Common myeloid progenitor, CD34-positive (primary cell): ENCODE data around the gene GALNT6.
A peak's percentile ranks its signal among the peaks of the same experiment; 100 is the strongest.

Experiments used
- CTCF ChIA-PET: fragments of 350-600 bp; sonication (Branson Sonifier 250); formaldehyde crosslinking; loops from one replicate; lab custom pipeline; 2021; ENCODE audit warnings: antibody characterized with exemption; lab: Charles Lee
- POLR2A ChIA-PET: fragments of 350-600 bp; sonication (Branson Sonifier 250); formaldehyde crosslinking; loops from one replicate; lab custom pipeline; 2021; ENCODE audit warnings: antibody characterized with exemption; lab: Charles Lee
- DNase-seq, 3 donors: peaks; one replicate each; pipeline versions ENCODE4 v3.0.0 to v3.0.0-alpha.2; 2013
- H3K27ac ChIP-seq, 2 experiments: 1 replicate in 1 of 2; 2 replicates in 1 of 2; pipeline ENCODE4 v1.7.0; 2013; ENCODE audit warnings: inconsistent platforms in 2 of 2, low read length in 2 of 2, mild to moderate bottlenecking in 2 of 2, low read depth in 1 of 2, moderate library complexity in 1 of 2; ENCODE audit not compliant: severe bottlenecking in 2 of 2, insufficient read depth in 1 of 2, poor library complexity in 1 of 2
- H3K27me3 ChIP-seq, 5 experiments: replicated peaks in 2 of 5; 1 replicate in 3 of 5; 2 replicates in 2 of 5; pipeline versions ENCODE4 v1.6.1 to v1.7.0; 2013; ENCODE audit warnings: low read length in 4 of 5, mild to moderate bottlenecking in 2 of 5, moderate library complexity in 2 of 5, inconsistent platforms in 1 of 5; ENCODE audit not compliant: insufficient read depth in 5 of 5, control insufficient read depth in 4 of 5
- H3K36me3 ChIP-seq, 4 experiments: 1 replicate in 2 of 4; 2 replicates in 2 of 4; pipeline versions ENCODE4 v1.6.1 to v1.7.0; 2013; ENCODE audit warnings: low read length in 3 of 4, control low read depth in 1 of 4, mild to moderate bottlenecking in 1 of 4; ENCODE audit not compliant: control insufficient read depth in 4 of 4, insufficient read depth in 4 of 4
- H3K4me1 ChIP-seq, 4 experiments: 1 replicate in 3 of 4; 2 replicates in 1 of 4; pipeline versions ENCODE4 v1.6.1 to v1.7.1; 2013; ENCODE audit warnings: low read length in 3 of 4, mild to moderate bottlenecking in 3 of 4, control low read depth in 1 of 4, inconsistent platforms in 1 of 4, moderate library complexity in 1 of 4; ENCODE audit not compliant: control insufficient read depth in 4 of 4, insufficient read depth in 4 of 4; ENCODE audit errors: control extremely low read depth in 1 of 4
- H3K4me3 ChIP-seq, 7 experiments: 1 replicate in 4 of 7; 2 replicates in 3 of 7; pipeline versions ENCODE4 v1.5.1 to v1.7.0; 2013; ENCODE audit warnings: mild to moderate bottlenecking in 7 of 7, low read length in 6 of 7, moderate library complexity in 6 of 7, inconsistent platforms in 2 of 7, low read depth in 2 of 7, control low read depth in 1 of 7; ENCODE audit not compliant: insufficient read depth in 4 of 7, control insufficient read depth in 1 of 7; ENCODE audit errors: extremely low read depth in 1 of 7
- H3K9me3 ChIP-seq, 5 experiments: 1 replicate in 4 of 5; 2 replicates in 1 of 5; pipeline versions ENCODE4 v1.6.1 to v1.7.1; 2013; ENCODE audit warnings: low read length in 4 of 5, mild to moderate bottlenecking in 2 of 5, inconsistent platforms in 1 of 5, low read depth in 1 of 5, moderate library complexity in 1 of 5; ENCODE audit not compliant: control insufficient read depth in 4 of 5, insufficient read depth in 2 of 5; ENCODE audit errors: control extremely low read depth in 1 of 5
- WGBS: methylation state at CpG from one replicate; pipeline ENCODE4 v1.1.5; 2013; ENCODE audit not compliant: insufficient coverage; 5-methylcytosine and 5-hydroxymethylcytosine counted together

Gene GALNT6

GRCh38 chr12:51330186-51330585, 61.0 kb downstream of the GALNT6 start:
- peaks cover 0 to 2% (median 0%) of the 10 kb centered on the region in 4 experiments for H3K36me3 ChIP-seq
- no peaks in the 10 kb centered on the region for H3K9me3 ChIP-seq
- H3K27me3 ChIP-seq, result no peaks in the 10 kb centered on the region
- H3K4me1 ChIP-seq, result peaks cover 37 to 60% (median 55%) of the 10 kb centered on the region in 4 experiments
- ChIA-PET CTCF (interaction anchor here (4.4 to 27.3 kb wide), 2 partner anchors 11 to 16 kb away, joined by 28 to 666 read pairs; partner anchors contain the start of gene BIN2), POLR2A (interaction anchor here (0.6 kb wide), 1 partner anchor 434 kb away, joined by 3 read pairs; no protein-coding TSS in a partner anchor)
- H3K27ac ChIP-seq, result peak overlapping the region in 1 of 2 experiments; percentile 47
- peak overlapping the region in 3 of 7 experiments; percentile 8 to 61 (median 22) for H3K4me3 ChIP-seq
- DNase-seq, result no peak

GRCh38 chr12:51329742-51330141, 61.5 kb downstream of the GALNT6 start:
- Histone ChIP-seq H3K27me3 (no peaks in the 10 kb centered on the region), H3K27ac (peak overlapping the region in 1 of 2 experiments; percentile 47), H3K36me3 (no peaks in the 10 kb centered on the region), H3K4me1 (peaks cover 41 to 60% (median 58%) of the 10 kb centered on the region in 4 experiments), H3K9me3 (no peaks in the 10 kb centered on the region), H3K4me3 (peak overlapping the region in 4 of 7 experiments; percentile 22 to 61 (median 40))
- peak in 2 of 3 donors; percentile 45 to 57 for DNase-seq
- 19% methylated on average over 5 of the region's 5 CpGs for WGBS
- ChIA-PET CTCF (interaction anchor here (4.4 to 27.3 kb wide), 2 partner anchors 12 to 15 kb away, joined by 28 to 666 read pairs; partner anchors contain the start of gene BIN2), POLR2A (interaction anchor here (0.6 kb wide), 1 partner anchor 433 kb away, joined by 3 read pairs; no protein-coding TSS in a partner anchor)

- no peaks in the 10 kb centered on the region for H3K27me3 ChIP-seq
- H3K4me3 ChIP-seq, result peak overlapping the region in 1 of 7 experiments; percentile 30
- CTCF ChIA-PET, result interaction anchor here (0.5 to 29.0 kb wide), 3 partner anchors 14 to 43 kb away, joined by 3 to 666 read pairs (median 15); partner anchors contain the start of gene CELA1
- peaks cover 41 to 69% (median 66%) of the 10 kb centered on the region in 4 experiments for H3K4me1 ChIP-seq
- H3K9me3 ChIP-seq, result no peaks in the 10 kb centered on the region
- no peak overlapping the region for H3K27ac ChIP-seq
- H3K36me3 ChIP-seq, result no peaks in the 10 kb centered on the region
- POLR2A ChIA-PET, result no interaction called here
- DNase-seq, result no peak
- WGBS, result 92% methylated on average over 4 of the region's 4 CpGs
These were observed 62.6 kb downstream of the GALNT6 start for GRCh38 chr12:51328587-51328986.

GRCh38 chr12:51326698-51327439, 64.3 kb downstream of the GALNT6 start:
- Histone ChIP-seq H3K9me3 (no peaks in the 10 kb centered on the region), H3K4me1 (peaks cover 55 to 84% (median 82%) of the 10 kb centered on the region in 4 experiments), H3K4me3 (peak overlapping the region in 5 of 7 experiments; percentile 32 to 57 (median 43)), H3K27ac (peak overlapping the region; percentile 75 to 88), H3K36me3 (peaks cover 0 to 5% (median 0%) of the 10 kb centered on the region in 4 experiments), H3K27me3 (no peaks in the 10 kb centered on the region)
- ChIA-PET CTCF (interaction anchor here (0.6 to 29.0 kb wide), 6 partner anchors 16 to 1949 kb away, joined by 3 to 666 read pairs (median 4); partner anchors contain the start of gene CELA1), POLR2A (interaction anchor here (0.6 to 1.0 kb wide), 4 partner anchors 9 to 665 kb away, joined by 3 to 4 read pairs (median 4); no protein-coding TSS in a partner anchor)
- peak; percentile 87 to 94 (median 93) for DNase-seq
- WGBS, result 3% methylated on average over 7 of the region's 7 CpGs

GRCh38 chr12:51324953-51325352, 66.3 kb downstream of the GALNT6 start:
- Histone ChIP-seq H3K9me3 (no peaks in the 10 kb centered on the region), H3K4me3 (no peak overlapping the region), H3K36me3 (peaks cover 0 to 9% (median 1%) of the 10 kb centered on the region in 4 experiments), H3K27me3 (no peaks in the 10 kb centered on the region), H3K4me1 (peaks cover 63 to 98% (median 95%) of the 10 kb centered on the region in 4 experiments), H3K27ac (no peak overlapping the region)
- WGBS, result 100% methylated on average over 4 of the region's 4 CpGs
- ChIA-PET CTCF (interaction anchor here (0.6 to 29.0 kb wide), 5 partner anchors 16 to 233 kb away, joined by 3 to 666 read pairs (median 5); partner anchors contain the start of gene CELA1), POLR2A (no interaction called here)
- DNase-seq, result no peak

- Histone ChIP-seq H3K27ac (peak within 1 kb of the TSS; percentile 83 to 91), H3K36me3 (peaks cover 0 to 9% (median 1%) of the 10 kb centered on the region in 4 experiments), H3K4me1 (peaks cover 59 to 98% (median 96%) of the 10 kb centered on the region in 4 experiments), H3K27me3 (no peaks in the 10 kb centered on the region), H3K9me3 (no peaks in the 10 kb centered on the region), H3K4me3 (peak within 1 kb of the TSS; percentile 44 to 86 (median 77))
- ChIA-PET POLR2A (interaction anchor here (0.6 to 1.5 kb wide), 3 partner anchors 9 to 38 kb away, joined by 3 read pairs; no protein-coding TSS in a partner anchor), CTCF (interaction anchor here (0.6 to 29.0 kb wide), 6 partner anchors 15 to 232 kb away, joined by 3 to 666 read pairs (median 5); partner anchors contain the start of gene CELA1)
- DNase-seq, result peak; percentile 79 to 92 (median 88)
- 46% methylated on average over 56 of the region's 60 CpGs for WGBS
These were observed 67.0 kb downstream of the GALNT6 start, which contains the start of gene BIN2 for GRCh38 chr12:51323966-51324895. Gene BIN2 (minus strand): TSS chr12:51324174. CDS start chr12:51324102, 72 bp downstream.
